Adipocyte (in vitro differentiated cells): ENCODE data around the gene RHOH.
A peak's percentile ranks its signal among the peaks of the same experiment; 100 is the strongest.

Experiments used
- DNase-seq: peaks from one replicate; pipeline ENCODE4 v3.0.0-alpha.2; 2015; ENCODE audit warnings: low read depth
- H3K27me3 ChIP-seq: replicated peaks from 2 replicates; pipeline ENCODE4 v1.7.0; 2013; ENCODE audit warnings: mild to moderate bottlenecking, low read length, moderate library complexity; ENCODE audit not compliant: control insufficient read depth, insufficient read depth
- H3K36me3 ChIP-seq: 2 replicates; pipeline ENCODE4 v1.7.0; 2013; ENCODE audit warnings: low read length, mild to moderate bottlenecking, moderate library complexity; ENCODE audit not compliant: control insufficient read depth, insufficient read depth, severe bottlenecking
- H3K4me1 ChIP-seq: 2 replicates; pipeline ENCODE4 v1.7.0; 2013; ENCODE audit warnings: mild to moderate bottlenecking, low read length, moderate library complexity; ENCODE audit not compliant: control insufficient read depth, insufficient read depth
- H3K4me3 ChIP-seq: 2 replicates; pipeline ENCODE4 v1.7.0; 2013; ENCODE audit warnings: mild to moderate bottlenecking, low read length, moderate library complexity
- H3K9ac ChIP-seq: 2 replicates; pipeline ENCODE4 v1.7.0; 2013; ENCODE audit warnings: mild to moderate bottlenecking, low read length, moderate library complexity
- H3K9me3 ChIP-seq: 2 replicates; pipeline ENCODE4 v1.7.0; 2013; ENCODE audit warnings: mild to moderate bottlenecking, low read length, moderate library complexity; ENCODE audit not compliant: control insufficient read depth

The RHOH gene

DNA sequence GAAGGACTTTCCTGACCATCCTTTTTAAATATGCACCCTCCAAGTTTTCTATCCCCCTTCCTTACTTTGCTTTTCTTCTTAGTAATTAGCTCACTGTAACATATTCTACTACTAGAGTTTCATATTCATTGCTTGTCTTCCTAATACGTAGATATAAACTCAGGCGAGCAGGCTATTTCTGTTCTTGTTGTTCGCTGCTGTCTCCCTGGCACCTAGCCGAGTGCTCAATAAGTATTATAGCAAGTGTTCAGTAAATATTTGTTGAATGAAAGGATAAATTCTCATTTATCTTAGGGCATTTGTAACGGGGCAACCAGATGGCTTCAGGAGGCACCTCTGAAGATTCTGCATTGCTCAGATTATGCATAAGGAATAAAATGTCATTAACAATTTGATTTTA lies 6.8 kb upstream of the RHOH start:
- no peak overlapping the region for H3K4me3 ChIP-seq
- no peak for DNase-seq
- no peaks in the 10 kb centered on the region for H3K27me3 ChIP-seq
- H3K36me3 ChIP-seq = no peaks in the 10 kb centered on the region
- H3K9ac ChIP-seq = no peak overlapping the region
- no peaks in the 10 kb centered on the region for H3K9me3 ChIP-seq
- peaks cover 30% of the 10 kb centered on the region for H3K4me1 ChIP-seq

DNA sequence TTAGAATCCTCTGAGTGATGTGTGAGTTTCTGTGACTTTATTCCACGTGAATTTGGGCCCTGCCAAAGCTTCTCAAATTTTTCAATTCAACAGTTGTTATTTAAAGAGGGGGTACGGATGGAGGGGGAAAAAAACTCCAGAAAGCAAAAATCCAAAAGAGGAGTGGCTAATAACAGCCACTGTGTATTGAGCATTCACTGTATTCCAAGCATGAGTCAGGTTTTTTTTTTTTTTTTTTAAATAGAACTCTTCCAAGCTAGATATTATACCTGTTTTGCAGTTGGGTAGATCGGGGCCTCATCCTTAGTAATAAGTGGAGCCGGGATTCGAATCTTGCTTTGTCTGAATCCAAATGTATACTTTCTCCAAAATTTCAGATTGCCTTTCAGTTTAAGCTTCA lies 6.4 kb upstream of the RHOH start:
- Histone ChIP-seq H3K4me1 (peaks cover 29% of the 10 kb centered on the region), H3K36me3 (no peaks in the 10 kb centered on the region), H3K27me3 (no peaks in the 10 kb centered on the region), H3K9ac (no peak overlapping the region), H3K4me3 (no peak overlapping the region), H3K9me3 (no peaks in the 10 kb centered on the region)
- no peak for DNase-seq

DNA sequence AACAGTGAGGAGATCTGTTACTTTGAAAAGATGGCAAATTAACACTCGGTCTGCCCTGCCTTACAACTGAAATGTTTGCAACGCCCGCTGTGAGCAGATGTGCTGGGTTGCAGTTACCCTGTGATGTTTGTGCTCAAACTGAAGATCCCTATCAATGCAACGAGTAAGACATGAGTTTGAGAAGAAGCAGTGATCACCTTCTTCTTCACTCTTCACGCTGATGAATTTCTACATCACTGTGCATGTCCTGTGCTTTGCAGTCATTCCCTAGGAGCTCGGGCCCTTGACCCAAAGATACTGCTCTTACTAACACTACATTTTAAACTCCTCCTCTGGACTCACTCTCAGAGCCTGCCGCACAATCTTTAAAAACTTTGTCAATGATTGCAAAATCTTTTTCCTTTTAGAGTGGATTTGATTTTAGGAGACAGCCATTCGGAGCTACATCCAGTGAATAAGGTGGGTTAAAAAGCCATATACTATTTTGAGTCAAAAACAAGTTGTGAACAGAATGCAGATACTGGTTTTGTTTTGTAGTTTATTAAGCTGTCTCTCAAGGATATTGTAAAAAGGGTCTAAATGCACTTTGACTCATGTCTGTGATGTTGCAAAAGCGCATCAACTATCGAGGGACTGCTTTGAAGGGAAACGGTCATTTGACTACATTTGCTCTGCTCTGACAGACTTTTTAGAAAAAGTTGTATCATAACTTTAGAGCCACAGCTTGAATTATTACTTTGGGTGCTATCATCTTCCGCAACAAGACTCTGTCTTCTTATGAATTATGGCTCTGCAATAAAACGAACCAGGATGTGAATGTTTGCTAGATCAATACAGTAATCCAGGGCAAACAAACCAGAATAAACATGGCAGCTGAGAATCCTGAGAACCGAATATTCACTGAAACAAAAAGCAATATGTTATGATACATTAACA lies 5.7 kb upstream of the RHOH start:
- H3K9me3 ChIP-seq = no peaks in the 10 kb centered on the region
- no peak for DNase-seq
- peak overlapping the region; percentile 11 for H3K4me3 ChIP-seq
- H3K9ac ChIP-seq = no peak overlapping the region
- H3K27me3 ChIP-seq = no peaks in the 10 kb centered on the region
- H3K36me3 ChIP-seq = no peaks in the 10 kb centered on the region
- peaks cover 22% of the 10 kb centered on the region for H3K4me1 ChIP-seq

DNA sequence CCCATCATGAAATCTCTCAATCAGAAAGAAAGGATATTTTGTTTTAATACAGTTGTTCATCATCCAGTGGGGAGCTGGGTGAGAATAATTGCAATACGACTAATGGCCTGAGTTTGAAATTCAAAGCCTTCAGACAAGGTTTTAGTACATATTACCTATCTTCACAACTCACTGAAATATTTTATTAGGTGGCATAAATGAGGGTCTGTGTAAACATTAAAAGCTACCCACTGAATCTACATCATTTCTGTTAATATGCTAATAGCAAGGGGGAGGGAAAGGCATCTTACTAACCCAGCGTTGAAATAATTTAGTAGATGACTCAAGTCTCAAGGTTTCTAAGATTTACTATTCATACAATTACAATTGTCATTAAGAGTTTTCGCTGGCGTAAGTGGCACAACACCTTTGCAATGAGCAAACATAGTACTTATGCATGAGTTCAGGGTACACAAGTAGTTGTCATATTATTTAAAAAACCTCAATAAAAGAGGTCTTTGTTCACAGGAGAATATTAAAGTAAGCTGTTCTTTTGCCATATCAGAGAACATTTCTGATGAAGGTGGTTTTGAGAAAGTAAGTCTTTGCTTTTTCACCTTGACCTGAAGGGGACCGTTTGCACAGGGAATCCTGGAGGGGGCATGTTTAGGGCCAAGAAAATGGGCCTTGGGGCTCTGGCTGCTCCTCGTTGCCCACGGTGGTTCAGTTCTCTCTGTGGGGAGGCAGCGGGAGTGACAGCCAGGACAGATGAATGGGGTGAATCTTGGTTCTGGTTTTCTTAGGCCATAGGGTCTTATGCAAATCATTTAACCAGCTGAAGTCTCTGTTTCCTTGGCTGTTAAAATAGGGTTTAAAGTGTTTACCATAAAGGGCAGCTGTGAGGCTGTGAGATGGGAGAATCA lies 4.5 kb upstream of the RHOH start:
- DNase-seq = no peak
- no peak overlapping the region for H3K4me3 ChIP-seq
- no peak overlapping the region for H3K9ac ChIP-seq
- peaks cover 14% of the 10 kb centered on the region for H3K4me1 ChIP-seq
- H3K36me3 ChIP-seq = no peaks in the 10 kb centered on the region
- no peaks in the 10 kb centered on the region for H3K27me3 ChIP-seq
- no peaks in the 10 kb centered on the region for H3K9me3 ChIP-seq

DNA sequence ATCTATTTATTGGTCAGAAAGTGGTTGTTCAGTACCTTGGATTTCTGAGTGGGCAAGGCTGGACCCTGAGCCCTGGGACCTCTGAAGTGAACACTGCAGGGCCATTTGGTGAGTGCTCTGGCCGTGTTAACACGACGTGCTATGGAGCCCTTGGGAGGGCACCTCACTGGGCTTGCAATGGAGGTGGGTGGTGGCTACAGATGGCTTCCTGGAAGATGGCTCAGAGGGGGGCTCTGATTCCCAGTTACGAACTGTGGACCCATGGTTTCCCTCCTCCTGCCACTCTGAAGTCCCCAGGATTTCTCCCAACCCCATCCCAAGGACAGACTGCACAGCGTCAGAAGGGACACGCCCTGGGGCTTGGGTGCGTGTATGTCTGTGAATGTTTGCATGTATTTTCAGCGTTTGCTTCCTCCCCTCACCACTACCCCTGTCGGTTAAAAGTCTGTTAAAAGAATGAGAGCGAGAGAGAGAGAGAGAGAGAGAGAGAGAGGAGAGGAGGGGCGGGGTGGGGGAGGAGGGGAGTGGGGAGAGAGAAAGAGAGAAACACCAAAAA lies 3.7 kb upstream of the RHOH start:
- no peak for DNase-seq
- H3K27me3 ChIP-seq = no peaks in the 10 kb centered on the region
- H3K4me3 ChIP-seq = no peak overlapping the region
- H3K9ac ChIP-seq = no peak overlapping the region
- peaks cover 14% of the 10 kb centered on the region for H3K4me1 ChIP-seq
- no peaks in the 10 kb centered on the region for H3K9me3 ChIP-seq
- no peaks in the 10 kb centered on the region for H3K36me3 ChIP-seq

DNA sequence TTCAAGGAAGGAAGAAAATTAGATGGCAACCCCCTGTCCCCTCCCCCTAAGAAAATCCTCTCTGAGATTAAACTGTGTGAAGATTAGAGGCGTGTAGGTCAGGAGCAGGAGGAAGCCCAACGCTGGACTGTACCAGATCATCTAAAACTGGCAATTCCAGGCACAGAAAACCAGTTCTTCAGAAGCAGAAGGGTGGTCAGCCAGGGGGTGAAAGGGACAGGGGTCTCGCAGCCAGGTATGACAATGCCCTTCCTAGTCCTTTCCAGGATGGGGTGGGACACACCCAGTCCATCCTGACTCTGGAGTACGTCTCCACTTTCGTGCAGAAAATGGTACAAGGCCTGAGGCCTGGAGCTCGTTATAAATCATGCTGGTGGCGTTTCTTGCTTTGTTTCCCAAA lies 3.3 kb upstream of the RHOH start:
- H3K4me1 ChIP-seq = peaks cover 14% of the 10 kb centered on the region
- DNase-seq = no peak
- H3K9me3 ChIP-seq = no peaks in the 10 kb centered on the region
- no peaks in the 10 kb centered on the region for H3K27me3 ChIP-seq
- H3K9ac ChIP-seq = no peak overlapping the region
- H3K4me3 ChIP-seq = no peak overlapping the region
- no peaks in the 10 kb centered on the region for H3K36me3 ChIP-seq

DNA sequence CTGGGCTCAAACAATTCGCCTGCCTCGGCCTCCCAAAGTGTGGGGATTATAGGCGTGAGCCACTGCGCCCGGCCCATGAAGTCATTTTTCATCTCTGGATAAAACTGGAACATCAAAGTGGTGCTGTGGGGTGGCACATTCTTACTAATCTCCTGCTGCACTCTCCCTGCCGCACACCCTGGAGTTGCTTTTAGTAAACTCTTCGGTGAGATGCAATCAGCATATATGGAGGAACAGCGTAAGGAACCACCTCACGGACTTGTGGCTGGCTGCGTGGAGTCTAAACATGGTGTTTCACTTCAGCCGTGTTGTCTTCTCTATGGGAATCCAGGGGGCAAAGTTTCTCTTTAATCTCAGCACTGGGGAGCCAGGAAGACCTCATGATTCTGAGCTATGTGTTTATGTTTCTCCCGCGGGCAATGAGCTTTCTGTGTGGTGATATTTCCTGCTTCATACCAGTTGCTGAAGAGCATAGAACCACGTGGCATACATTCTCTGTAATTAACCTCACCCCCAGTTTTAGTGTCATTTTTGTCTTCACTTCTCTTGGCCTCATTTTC lies 2.1 kb upstream of the RHOH start:
- DNase-seq = peak; percentile 24
- no peaks in the 10 kb centered on the region for H3K27me3 ChIP-seq
- peaks cover 14% of the 10 kb centered on the region for H3K4me1 ChIP-seq
- H3K9ac ChIP-seq = no peak overlapping the region
- no peak overlapping the region for H3K4me3 ChIP-seq
- H3K9me3 ChIP-seq = no peaks in the 10 kb centered on the region
- H3K36me3 ChIP-seq = no peaks in the 10 kb centered on the region

DNA sequence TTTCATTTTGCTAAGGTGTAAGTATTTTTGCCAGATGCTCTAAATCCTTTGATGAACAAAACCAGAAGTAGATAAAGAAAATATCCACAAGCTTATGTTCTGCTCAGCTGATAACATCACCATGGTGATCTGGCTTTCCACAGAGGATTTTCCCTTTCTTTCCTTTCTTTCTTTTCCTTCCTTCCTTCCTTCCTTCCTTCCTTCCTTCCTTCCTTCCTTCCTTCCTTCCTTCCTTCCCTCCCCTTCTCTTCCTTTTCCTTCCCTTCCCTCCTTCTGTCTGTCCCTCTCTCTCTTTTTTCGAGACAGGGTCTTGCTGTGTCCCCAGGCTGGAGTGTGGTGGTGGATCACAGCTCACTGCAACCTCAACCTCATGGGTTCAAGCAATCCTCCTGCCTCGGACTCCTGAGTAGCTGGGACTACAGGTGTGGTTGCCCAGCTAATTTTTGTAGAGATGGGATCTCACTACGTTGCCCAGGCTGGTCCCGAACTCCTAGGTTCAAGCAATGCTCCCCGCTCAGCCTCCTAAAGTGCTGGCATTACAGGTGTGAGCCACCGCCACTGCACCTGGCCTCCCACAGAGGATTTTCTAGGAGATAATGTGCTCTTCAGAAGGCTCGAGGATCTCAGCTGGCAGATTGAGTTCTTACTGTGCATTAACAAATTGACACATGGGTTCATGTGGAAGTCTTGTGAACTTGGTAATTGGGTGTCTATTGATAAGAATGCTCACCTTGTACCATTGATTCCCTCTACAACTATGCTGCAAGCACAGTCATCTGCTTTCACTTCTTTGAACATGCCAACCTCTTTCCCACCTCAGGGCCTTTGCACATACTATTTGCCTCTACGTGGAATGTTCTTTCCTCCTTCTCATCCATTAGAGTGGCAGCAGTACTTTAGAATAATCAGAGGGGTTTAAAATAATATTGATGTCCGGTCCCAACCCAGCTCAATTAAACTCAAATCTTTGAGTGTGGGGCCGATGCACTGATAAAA lies 1.4 kb upstream of the RHOH start:
- no peak for DNase-seq

DNA sequence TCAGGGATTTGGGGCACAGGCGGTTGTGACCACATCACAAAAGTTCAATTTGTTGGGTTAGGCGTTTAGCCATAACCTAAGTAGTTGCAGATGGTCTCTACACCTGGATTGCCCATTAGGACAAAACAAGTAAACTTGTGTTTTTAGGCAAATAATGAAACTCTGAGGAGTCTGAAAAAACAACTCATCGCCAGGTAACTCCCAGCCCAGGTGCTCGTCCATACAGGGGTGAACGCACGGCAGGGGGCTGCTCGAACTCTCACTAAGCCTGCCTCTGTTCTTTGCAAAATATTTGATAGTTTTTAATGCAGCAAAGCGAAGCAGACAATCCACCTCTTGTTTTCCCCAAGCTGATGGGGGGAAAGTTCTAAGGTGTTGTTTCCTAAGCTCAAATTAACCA lies 559 bp upstream of the RHOH start:
- peaks cover 5% of the 10 kb centered on the region for H3K4me1 ChIP-seq
- DNase-seq = no peak
- H3K9me3 ChIP-seq = no peaks in the 10 kb centered on the region
- no peak overlapping the region for H3K9ac ChIP-seq
- no peak overlapping the region for H3K4me3 ChIP-seq
- no peaks in the 10 kb centered on the region for H3K27me3 ChIP-seq
- no peaks in the 10 kb centered on the region for H3K36me3 ChIP-seq

More for the DNA sequence above, 1.4 kb upstream of the RHOH start:
- peaks cover 13% of the 10 kb centered on the region for H3K4me1 ChIP-seq
- no peak overlapping the region for H3K9ac ChIP-seq
- H3K9me3 ChIP-seq = no peaks in the 10 kb centered on the region
- H3K36me3 ChIP-seq = no peaks in the 10 kb centered on the region
- no peak overlapping the region for H3K4me3 ChIP-seq
- no peaks in the 10 kb centered on the region for H3K27me3 ChIP-seq
